Panc1 (cell line): Measurements from ENCODE around the gene RNGTT.

Experiments
- POLR2AphosphoS5 ChIP-seq: IDR thresholded peaks from 2 replicates; pipeline ENCODE4 v1.6.1; 2012; ENCODE audit warnings: mild to moderate bottlenecking, low read depth, low read length, moderate library complexity
- SIN3A ChIP-seq: IDR thresholded peaks from 2 replicates; pipeline ENCODE4 v1.6.1; 2012; ENCODE audit warnings: low read depth, mild to moderate bottlenecking, low read length, moderate library complexity, borderline replicate concordance; ENCODE audit not compliant: insufficient read depth
- TCF7L2 ChIP-seq: IDR thresholded peaks from 2 replicates; pipeline ENCODE4 v1.6.1; 2011; ENCODE audit warnings: mild to moderate bottlenecking, low read depth, low read length, inconsistent platforms
- TF ChIP-seq, protein P1 (sequence below): fragments of 450-650 bp; IDR thresholded peaks from 2 replicates; pipeline ENCODE4 v1.5.1; 2017; ENCODE audit warnings: mild to moderate bottlenecking
- TF ChIP-seq, protein P2 (sequence below), 2 experiments: IDR thresholded peaks; 2 replicates each; pipeline ENCODE4 v1.6.1; 2011 to 2012; ENCODE audit warnings: low read depth in 2 of 2, control low read depth in 1 of 2, low read length in 1 of 2, mild to moderate bottlenecking in 1 of 2, moderate library complexity in 1 of 2; ENCODE audit not compliant: insufficient read depth in 1 of 2

DNA sequence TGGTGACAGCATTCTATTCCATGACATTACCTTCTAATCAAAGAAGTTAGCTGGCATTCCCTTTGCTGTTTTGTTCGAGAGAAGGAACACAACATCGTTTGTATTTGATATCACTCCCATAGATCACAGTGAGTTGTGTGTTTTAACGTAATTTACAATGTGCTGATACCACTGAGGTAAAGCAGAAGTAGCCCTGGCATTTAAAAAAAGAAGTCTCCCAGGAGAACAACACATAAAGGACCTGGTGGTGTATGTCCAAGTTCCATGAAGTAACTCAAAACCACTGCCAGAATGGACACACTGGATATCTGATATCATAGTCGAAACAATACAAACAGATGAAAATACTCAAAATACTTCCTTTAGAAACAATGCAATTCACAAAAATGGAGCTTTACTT is 351.7 kb downstream of the RNGTT start:
- TF ChIP-seq, protein P1, sequence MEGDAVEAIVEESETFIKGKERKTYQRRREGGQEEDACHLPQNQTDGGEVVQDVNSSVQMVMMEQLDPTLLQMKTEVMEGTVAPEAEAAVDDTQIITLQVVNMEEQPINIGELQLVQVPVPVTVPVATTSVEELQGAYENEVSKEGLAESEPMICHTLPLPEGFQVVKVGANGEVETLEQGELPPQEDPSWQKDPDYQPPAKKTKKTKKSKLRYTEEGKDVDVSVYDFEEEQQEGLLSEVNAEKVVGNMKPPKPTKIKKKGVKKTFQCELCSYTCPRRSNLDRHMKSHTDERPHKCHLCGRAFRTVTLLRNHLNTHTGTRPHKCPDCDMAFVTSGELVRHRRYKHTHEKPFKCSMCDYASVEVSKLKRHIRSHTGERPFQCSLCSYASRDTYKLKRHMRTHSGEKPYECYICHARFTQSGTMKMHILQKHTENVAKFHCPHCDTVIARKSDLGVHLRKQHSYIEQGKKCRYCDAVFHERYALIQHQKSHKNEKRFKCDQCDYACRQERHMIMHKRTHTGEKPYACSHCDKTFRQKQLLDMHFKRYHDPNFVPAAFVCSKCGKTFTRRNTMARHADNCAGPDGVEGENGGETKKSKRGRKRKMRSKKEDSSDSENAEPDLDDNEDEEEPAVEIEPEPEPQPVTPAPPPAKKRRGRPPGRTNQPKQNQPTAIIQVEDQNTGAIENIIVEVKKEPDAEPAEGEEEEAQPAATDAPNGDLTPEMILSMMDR = no peak
- no peak for TF ChIP-seq POLR2AphosphoS5
- no peak for TF ChIP-seq SIN3A
- no peak for TF ChIP-seq TCF7L2
- TF ChIP-seq, protein P2, sequence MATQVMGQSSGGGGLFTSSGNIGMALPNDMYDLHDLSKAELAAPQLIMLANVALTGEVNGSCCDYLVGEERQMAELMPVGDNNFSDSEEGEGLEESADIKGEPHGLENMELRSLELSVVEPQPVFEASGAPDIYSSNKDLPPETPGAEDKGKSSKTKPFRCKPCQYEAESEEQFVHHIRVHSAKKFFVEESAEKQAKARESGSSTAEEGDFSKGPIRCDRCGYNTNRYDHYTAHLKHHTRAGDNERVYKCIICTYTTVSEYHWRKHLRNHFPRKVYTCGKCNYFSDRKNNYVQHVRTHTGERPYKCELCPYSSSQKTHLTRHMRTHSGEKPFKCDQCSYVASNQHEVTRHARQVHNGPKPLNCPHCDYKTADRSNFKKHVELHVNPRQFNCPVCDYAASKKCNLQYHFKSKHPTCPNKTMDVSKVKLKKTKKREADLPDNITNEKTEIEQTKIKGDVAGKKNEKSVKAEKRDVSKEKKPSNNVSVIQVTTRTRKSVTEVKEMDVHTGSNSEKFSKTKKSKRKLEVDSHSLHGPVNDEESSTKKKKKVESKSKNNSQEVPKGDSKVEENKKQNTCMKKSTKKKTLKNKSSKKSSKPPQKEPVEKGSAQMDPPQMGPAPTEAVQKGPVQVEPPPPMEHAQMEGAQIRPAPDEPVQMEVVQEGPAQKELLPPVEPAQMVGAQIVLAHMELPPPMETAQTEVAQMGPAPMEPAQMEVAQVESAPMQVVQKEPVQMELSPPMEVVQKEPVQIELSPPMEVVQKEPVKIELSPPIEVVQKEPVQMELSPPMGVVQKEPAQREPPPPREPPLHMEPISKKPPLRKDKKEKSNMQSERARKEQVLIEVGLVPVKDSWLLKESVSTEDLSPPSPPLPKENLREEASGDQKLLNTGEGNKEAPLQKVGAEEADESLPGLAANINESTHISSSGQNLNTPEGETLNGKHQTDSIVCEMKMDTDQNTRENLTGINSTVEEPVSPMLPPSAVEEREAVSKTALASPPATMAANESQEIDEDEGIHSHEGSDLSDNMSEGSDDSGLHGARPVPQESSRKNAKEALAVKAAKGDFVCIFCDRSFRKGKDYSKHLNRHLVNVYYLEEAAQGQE (IDR thresholded peaks at IDR 0.05; ENCODE audit: insufficient read depth in 1 of 2, low read depth in 2 of 2, low read length in 1 of 2) = no peak
